Mesenchymal stem cell (in vitro differentiated cells and primary cell): ENCODE data around the gene SNRPA1.

Source experiments
- DNase-seq: peaks from one replicate; pipeline ENCODE4 v3.0.0-alpha.2; 2013
- H2AFZ ChIP-seq: one replicate; pipeline ENCODE4 v1.6.1; 2013; ENCODE audit warnings: low read depth, mild to moderate bottlenecking, control low read depth, inconsistent platforms, low read length, moderate library complexity
- H2AK5ac ChIP-seq: 2 replicates; pipeline ENCODE4 v1.6.1; 2013; ENCODE audit warnings: low read length, moderate library complexity, mild to moderate bottlenecking, inconsistent platforms; ENCODE audit not compliant: severe bottlenecking
- H2BK120ac ChIP-seq: one replicate; pipeline ENCODE4 v1.6.1; 2013; ENCODE audit warnings: low read depth, mild to moderate bottlenecking, inconsistent platforms, low read length, moderate library complexity
- H2BK12ac ChIP-seq, 2 experiments: one replicate each; pipeline ENCODE4 v1.6.1; 2013; ENCODE audit warnings: inconsistent platforms in 2 of 2, low read length in 2 of 2, mild to moderate bottlenecking in 2 of 2, moderate library complexity in 2 of 2, control low read depth in 1 of 2
- H2BK15ac ChIP-seq: one replicate; pipeline ENCODE4 v1.6.1; 2013; ENCODE audit warnings: mild to moderate bottlenecking, low read depth, inconsistent platforms; ENCODE audit not compliant: poor library complexity, severe bottlenecking
- H2BK5ac ChIP-seq: 2 replicates; pipeline ENCODE4 v1.6.1; 2013; ENCODE audit warnings: low read depth, mild to moderate bottlenecking, low read length, control low read depth, inconsistent platforms; ENCODE audit not compliant: poor library complexity, severe bottlenecking
- H3K14ac ChIP-seq, 2 experiments: one replicate each; pipeline ENCODE4 v1.6.1; 2013; ENCODE audit warnings: inconsistent platforms in 2 of 2, low read length in 2 of 2, control low read depth in 1 of 2, mild to moderate bottlenecking in 1 of 2, moderate library complexity in 1 of 2
- H3K18ac ChIP-seq, 2 experiments: one replicate each; pipeline ENCODE4 v1.6.1; 2013; ENCODE audit warnings: inconsistent platforms in 2 of 2, low read length in 2 of 2, control low read depth in 1 of 2, low read depth in 1 of 2, mild to moderate bottlenecking in 1 of 2
- H3K23ac ChIP-seq, 2 experiments: one replicate each; pipeline ENCODE4 v1.6.1; 2013; ENCODE audit warnings: inconsistent platforms in 2 of 2, low read length in 2 of 2, mild to moderate bottlenecking in 2 of 2, moderate library complexity in 2 of 2, control low read depth in 1 of 2
- H3K27ac ChIP-seq: 2 replicates; pipeline ENCODE4 v1.5.1; 2013; ENCODE audit warnings: mild to moderate bottlenecking, moderate library complexity, low read length, control low read depth, inconsistent platforms; ENCODE audit not compliant: poor library complexity, severe bottlenecking
- H3K27me3 ChIP-seq, 2 experiments: 2 replicates each; pipeline versions ENCODE4 v1.6.1 to v1.7.0; 2013; ENCODE audit warnings: low read length in 2 of 2, mild to moderate bottlenecking in 2 of 2, moderate library complexity in 2 of 2, control low read depth in 1 of 2, inconsistent platforms in 1 of 2; ENCODE audit not compliant: control insufficient read depth in 1 of 2, insufficient read depth in 1 of 2
- H3K36me3 ChIP-seq, 2 experiments: 2 replicates each; pipeline versions ENCODE4 v1.6.1 to v1.7.0; 2013; ENCODE audit warnings: low read length in 2 of 2, control low read depth in 1 of 2, inconsistent platforms in 1 of 2, low read depth in 1 of 2, mild to moderate bottlenecking in 1 of 2; ENCODE audit not compliant: insufficient read depth in 2 of 2, control insufficient read depth in 1 of 2
- H3K4ac ChIP-seq, 2 experiments: one replicate each; pipeline ENCODE4 v1.6.1; 2013; ENCODE audit warnings: inconsistent platforms in 2 of 2, low read length in 2 of 2, mild to moderate bottlenecking in 2 of 2, moderate library complexity in 2 of 2, control low read depth in 1 of 2, low read depth in 1 of 2
- H3K4me1 ChIP-seq: 2 replicates; pipeline ENCODE4 v1.6.1; 2013; ENCODE audit warnings: low read depth, low read length, control low read depth; ENCODE audit not compliant: control insufficient read depth, insufficient read depth
- H3K4me2 ChIP-seq: 2 replicates; pipeline ENCODE4 v1.6.1; 2013; ENCODE audit warnings: low read length, mild to moderate bottlenecking, inconsistent platforms; ENCODE audit not compliant: poor library complexity, severe bottlenecking
- H3K4me3 ChIP-seq, 2 experiments: 2 replicates each; pipeline versions ENCODE4 v1.5.1 to v1.7.0; 2013; ENCODE audit warnings: low read length in 2 of 2, mild to moderate bottlenecking in 2 of 2, control low read depth in 1 of 2, low read depth in 1 of 2; ENCODE audit not compliant: insufficient read depth in 1 of 2
- H3K79me1 ChIP-seq: replicated peaks from 2 replicates; pipeline ENCODE4 v1.6.1; 2013; ENCODE audit warnings: mild to moderate bottlenecking, control low read depth, low read length, inconsistent platforms; ENCODE audit not compliant: poor library complexity, severe bottlenecking
- H3K9ac ChIP-seq: 2 replicates; pipeline ENCODE4 v1.7.0; 2013; ENCODE audit warnings: mild to moderate bottlenecking, low read length, moderate library complexity
- H3K9me3 ChIP-seq: 2 replicates; pipeline ENCODE4 v1.7.0; 2013; ENCODE audit warnings: mild to moderate bottlenecking, low read length; ENCODE audit not compliant: control insufficient read depth
- H4K8ac ChIP-seq: one replicate; pipeline ENCODE4 v1.6.1; 2013; ENCODE audit warnings: inconsistent platforms, mild to moderate bottlenecking, low read length, moderate library complexity
- H4K91ac ChIP-seq: one replicate; pipeline ENCODE4 v1.6.1; 2013; ENCODE audit warnings: mild to moderate bottlenecking, low read length, inconsistent platforms
- WGBS: methylation state at CpG from one replicate; pipeline ENCODE4 v1.1.7; 2013; ENCODE audit warnings: mixed read lengths; 5-methylcytosine and 5-hydroxymethylcytosine counted together

SNRPA1 gene

DNA sequence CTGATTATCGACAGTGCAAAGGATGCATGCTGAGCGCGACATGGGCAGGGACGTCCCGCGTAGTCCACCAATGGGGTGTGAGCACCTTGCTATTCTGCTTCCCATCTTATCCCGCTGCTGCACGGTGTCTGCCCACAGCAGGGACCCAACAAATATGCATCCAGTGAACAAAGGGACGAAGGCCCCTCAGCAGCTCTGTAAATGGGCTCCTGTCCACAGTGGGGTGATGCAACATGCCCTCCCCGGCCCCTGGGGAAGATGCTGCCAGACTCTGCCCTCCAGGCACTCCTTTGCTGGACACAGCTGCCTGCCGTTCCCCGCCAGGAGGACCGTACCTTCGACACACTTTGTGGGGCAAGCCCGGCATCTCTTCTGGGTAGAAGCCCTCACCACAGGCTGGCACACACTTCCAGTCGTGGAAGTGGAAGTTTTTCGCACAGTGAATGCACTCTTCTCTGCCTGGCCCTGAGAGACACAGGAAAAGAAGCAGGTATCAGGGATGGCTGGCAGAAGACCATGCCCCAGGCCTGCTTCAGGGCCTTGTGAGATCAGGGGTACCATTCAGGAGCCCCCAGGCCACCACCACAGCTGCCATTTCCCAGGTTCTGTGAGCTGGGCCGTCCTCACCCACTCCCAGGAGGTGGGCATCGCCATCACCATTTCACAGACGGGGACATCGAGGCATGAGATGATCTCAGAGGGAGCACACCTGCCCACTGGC is 18.2 kb upstream of the SNRPA1 start:
- Histone ChIP-seq H3K27ac (no peak overlapping the region), H3K4ac (no peak overlapping the region), H2BK120ac (no peak overlapping the region), H3K18ac (no peak overlapping the region), H3K14ac (no peak overlapping the region), H4K91ac (no peak overlapping the region), H2AFZ (no peak overlapping the region), H2AK5ac (no peak overlapping the region), H3K4me2 (no peak overlapping the region), H2BK15ac (no peak overlapping the region), H3K4me3 (no peak overlapping the region), H3K9me3 (no peaks in the 10 kb centered on the region), H3K79me1 (no peaks in the 10 kb centered on the region), H2BK5ac (no peak overlapping the region), H2BK12ac (no peak overlapping the region), H3K4me1 (no peaks in the 10 kb centered on the region), H4K8ac (no peak overlapping the region), H3K9ac (no peak overlapping the region), H3K36me3 (no peaks in the 10 kb centered on the region), H3K27me3 (peaks cover 3 to 4% of the 10 kb centered on the region in 2 experiments), H3K23ac (no peak overlapping the region)
- 91% methylated on average over 21 of the region's 21 CpGs for WGBS
- DNase-seq, result no peak

- 92% methylated on average over 7 of the region's 7 CpGs for WGBS
- no peaks in the 10 kb centered on the region for H3K4me1 ChIP-seq
- no peak overlapping the region for H3K4me3 ChIP-seq
- H2BK15ac ChIP-seq, result no peak overlapping the region
- no peak overlapping the region for H2BK5ac ChIP-seq
- no peak overlapping the region for H2BK12ac ChIP-seq
- DNase-seq, result no peak
- H2AK5ac ChIP-seq, result no peak overlapping the region
- peaks cover 0 to 11% of the 10 kb centered on the region in 2 experiments for H3K27me3 ChIP-seq
- no peak overlapping the region for H3K27ac ChIP-seq
- no peaks in the 10 kb centered on the region for H3K36me3 ChIP-seq
- H3K9me3 ChIP-seq, result no peaks in the 10 kb centered on the region
- no peak overlapping the region for H3K23ac ChIP-seq
- no peak overlapping the region for H2AFZ ChIP-seq
- no peak overlapping the region for H4K91ac ChIP-seq
- no peak overlapping the region for H3K4ac ChIP-seq
- no peak overlapping the region for H2BK120ac ChIP-seq
- H3K9ac ChIP-seq, result no peak overlapping the region
- no peak overlapping the region for H4K8ac ChIP-seq
- H3K18ac ChIP-seq, result no peak overlapping the region
- no peaks in the 10 kb centered on the region for H3K79me1 ChIP-seq
- no peak overlapping the region for H3K4me2 ChIP-seq
- no peak overlapping the region for H3K14ac ChIP-seq
Measured at GRCh38 chr15:101310508-101310907, 15.5 kb upstream of the SNRPA1 start.

DNA sequence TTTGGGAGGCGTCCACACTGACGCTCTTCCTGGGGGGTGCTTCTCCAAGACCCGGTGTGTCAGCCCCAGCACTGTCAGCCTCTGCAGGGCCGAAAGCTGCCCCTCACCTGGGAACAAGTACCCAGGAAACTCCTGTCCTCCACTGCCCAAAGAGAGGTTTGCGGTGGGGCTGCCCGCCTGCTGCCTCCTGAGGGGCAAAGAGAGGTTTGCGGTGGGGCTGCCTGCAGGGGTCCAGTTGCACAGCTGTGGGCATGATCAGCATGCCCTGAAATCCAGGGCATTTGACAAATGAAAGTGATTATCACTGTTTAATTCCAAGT is 15.1 kb upstream of the SNRPA1 start:
- Histone ChIP-seq H3K9me3 (no peaks in the 10 kb centered on the region), H3K4me2 (no peak overlapping the region), H4K8ac (no peak overlapping the region), H2AFZ (no peak overlapping the region), H3K9ac (no peak overlapping the region), H3K36me3 (no peaks in the 10 kb centered on the region), H2BK120ac (no peak overlapping the region), H3K18ac (no peak overlapping the region), H3K4me1 (no peaks in the 10 kb centered on the region), H3K4me3 (no peak overlapping the region), H3K27me3 (peaks cover 0 to 11% of the 10 kb centered on the region in 2 experiments), H3K79me1 (no peaks in the 10 kb centered on the region), H3K14ac (no peak overlapping the region), H3K4ac (no peak overlapping the region), H2BK5ac (no peak overlapping the region), H3K27ac (no peak overlapping the region), H2AK5ac (no peak overlapping the region), H2BK12ac (no peak overlapping the region), H2BK15ac (no peak overlapping the region), H4K91ac (no peak overlapping the region), H3K23ac (no peak overlapping the region)
- WGBS, result 92% methylated on average over 7 of the region's 7 CpGs
- DNase-seq, result no peak

DNA sequence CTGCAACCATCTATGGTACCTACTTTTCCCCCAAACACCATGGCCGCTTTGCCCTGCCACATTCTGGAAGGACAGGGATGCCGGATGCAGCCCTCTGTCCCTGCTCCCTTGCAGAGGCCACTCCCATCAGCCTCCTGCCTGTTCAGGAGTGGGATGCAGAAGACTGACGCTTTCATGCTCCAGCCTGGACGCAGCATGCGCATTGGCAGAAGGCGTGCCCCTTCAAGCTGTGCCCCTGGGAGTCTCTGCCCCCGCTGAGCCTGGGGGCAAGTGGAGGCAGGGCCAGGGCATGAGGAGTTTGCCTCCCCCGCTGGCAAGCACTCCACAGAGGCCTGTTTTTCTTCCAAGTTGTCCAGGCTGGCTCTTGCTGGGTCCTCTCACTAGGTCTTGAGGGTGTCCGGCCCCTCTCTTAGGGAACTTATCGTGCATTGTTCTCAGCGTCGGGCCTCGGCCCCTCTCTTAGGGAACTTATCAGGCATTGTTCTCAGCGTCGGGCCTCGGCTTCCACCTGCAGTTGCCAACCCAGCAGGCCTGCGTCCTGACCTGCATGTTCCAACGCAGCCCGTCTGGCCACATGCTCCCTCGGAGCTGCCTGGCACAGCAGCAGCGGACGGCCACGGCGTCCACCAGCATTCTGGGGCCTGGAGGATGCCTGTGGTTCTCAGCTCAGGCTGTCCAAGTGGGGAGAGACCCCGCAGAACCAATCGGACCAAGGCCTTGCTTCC is 14.6 kb upstream of the SNRPA1 start:
- H2BK5ac ChIP-seq, result no peak overlapping the region
- no peak overlapping the region for H2BK12ac ChIP-seq
- H3K9ac ChIP-seq, result no peak overlapping the region
- no peak overlapping the region for H2BK15ac ChIP-seq
- H3K4me3 ChIP-seq, result no peak overlapping the region
- H3K27ac ChIP-seq, result no peak overlapping the region
- H4K8ac ChIP-seq, result no peak overlapping the region
- DNase-seq, result no peak
- no peak overlapping the region for H3K18ac ChIP-seq
- H2BK120ac ChIP-seq, result no peak overlapping the region
- H3K4me2 ChIP-seq, result no peak overlapping the region
- no peak overlapping the region for H2AFZ ChIP-seq
- H2AK5ac ChIP-seq, result no peak overlapping the region
- no peaks in the 10 kb centered on the region for H3K9me3 ChIP-seq
- 83% methylated on average over 26 of the region's 26 CpGs for WGBS
- H3K27me3 ChIP-seq, result peaks cover 0 to 11% of the 10 kb centered on the region in 2 experiments
- no peaks in the 10 kb centered on the region for H3K79me1 ChIP-seq
- no peaks in the 10 kb centered on the region for H3K36me3 ChIP-seq
- no peaks in the 10 kb centered on the region for H3K4me1 ChIP-seq
- no peak overlapping the region for H3K14ac ChIP-seq
- no peak overlapping the region for H3K23ac ChIP-seq
- no peak overlapping the region for H4K91ac ChIP-seq
- H3K4ac ChIP-seq, result no peak overlapping the region
